MCF 10A (cell line): ENCODE data around the gene NTMT2. TPM values are rescaled to one million over a fixed set of nuclear protein-coding genes. Genes with fewer than 3 reads are reported as not detected.
A peak's percentile ranks its signal among the peaks of the same experiment; 100 is the strongest.

ENCODE experiments used
- BruUV-seq: library from RNA; stranded (reverse); fragments of 400-500 nt; replicated peaks from 2 replicates; lab custom pipeline; 2021; lab: Mats Ljungman, UMichigan
- CTCF ChIA-PET: fragments of 300-600 bp; sonication (Branson Sonifier 250); formaldehyde crosslinking; extraction: SDS; loops from one replicate; lab custom pipeline; 2021; ENCODE audit warnings: antibody characterized with exemption, inconsistent platforms; lab: Yijun Ruan, JAX
- POLR2A ChIA-PET: fragments of 300-600, 350-650 bp; sonication (Branson Sonifier 250); formaldehyde crosslinking; extraction: SDS; loops from one replicate; lab custom pipeline; 2020; ENCODE audit warnings: antibody characterized with exemption, inconsistent platforms; lab: Yijun Ruan, JAX
- DNase-seq: peaks from one replicate; pipeline ENCODE4 v3.0.0-alpha.2; 2018; ENCODE audit not compliant: unreplicated experiment
- H3K27ac Mint-ChIP-seq: one replicate; pipeline ENCODE4 v1.8.0; 2022; ENCODE audit warnings: mild to moderate bottlenecking, low read depth, mixed read lengths; ENCODE audit not compliant: unreplicated experiment
- H3K27me3 Mint-ChIP-seq: one replicate; pipeline ENCODE4 v1.8.0; 2022; ENCODE audit warnings: mixed read lengths; ENCODE audit not compliant: insufficient read depth, unreplicated experiment
- H3K36me3 Mint-ChIP-seq: one replicate; pipeline ENCODE4 v1.8.0; 2022; ENCODE audit warnings: mild to moderate bottlenecking, moderate library complexity, mixed read lengths; ENCODE audit not compliant: insufficient read depth, unreplicated experiment
- H3K4me1 Mint-ChIP-seq: one replicate; pipeline ENCODE4 v1.8.0; 2022; ENCODE audit warnings: mixed read lengths; ENCODE audit not compliant: insufficient read depth, unreplicated experiment
- H3K4me3 Mint-ChIP-seq: one replicate; pipeline ENCODE4 v1.8.0; 2022; ENCODE audit warnings: mild to moderate bottlenecking, moderate library complexity, mixed read lengths; ENCODE audit not compliant: unreplicated experiment
- H3K9me3 Mint-ChIP-seq: one replicate; pipeline ENCODE4 v1.8.0; 2022; ENCODE audit warnings: mixed read lengths; ENCODE audit not compliant: unreplicated experiment
- CTCF ChIP-seq: fragments of 200-600 bp; IDR thresholded peaks from one replicate; pipeline ENCODE4 v1.8.0; 2022; ENCODE audit warnings: antibody characterized with exemption, mild to moderate bottlenecking; ENCODE audit not compliant: unreplicated experiment
- intact Hi-C: fragments of 100-400 bp; cut with micrococcal nuclease; formaldehyde crosslinking; loops from 2 replicates; pipeline ENCODE4 v1.14.1; 2022
- total RNA-seq: library from RNA; stranded (reverse); gene quantifications from 2 replicates; pipeline ENCODE4 v1.2.3, GENCODE V29; 2022

The NTMT2 gene
- total RNA-seq, 1 experiment from 2014 or later, result not detected

- ChIA-PET POLR2A (no interaction called here), CTCF (no interaction called here)
- peak; percentile 13 for DNase-seq
- no peak overlapping the region for H3K27ac Mint-ChIP-seq
- no TSS peak for BruUV-seq
- no peaks in the 10 kb centered on the region for H3K4me1 Mint-ChIP-seq
- intact Hi-C loops, result no loop called here
- H3K4me3 Mint-ChIP-seq, result no peak overlapping the region
- no peaks in the 10 kb centered on the region for H3K36me3 Mint-ChIP-seq
- no peaks in the 10 kb centered on the region for H3K27me3 Mint-ChIP-seq
- peaks cover 7% of the 10 kb centered on the region for H3K9me3 Mint-ChIP-seq
- TF ChIP-seq CTCF, result no peak
Measured at GRCh38 chr1:170205301-170205700, 59.5 kb downstream of the NTMT2 start.

- no peak for TF ChIP-seq CTCF
- Mint-ChIP-seq H3K4me1 (no peaks in the 10 kb centered on the region), H3K27ac (no peak overlapping the region), H3K27me3 (no peaks in the 10 kb centered on the region), H3K4me3 (no peak overlapping the region), H3K9me3 (peaks cover 7% of the 10 kb centered on the region), H3K36me3 (no peaks in the 10 kb centered on the region)
- DNase-seq, result no peak
- CTCF ChIA-PET, result interaction anchor here (0.8 kb wide), 1 partner anchor 35 kb away, joined by 4 read pairs; no protein-coding TSS in a partner anchor
- no TSS peak for BruUV-seq
- POLR2A ChIA-PET, result interaction anchor here (0.5 kb wide), 1 partner anchor 54 kb away, joined by 3 read pairs; no protein-coding TSS in a partner anchor
- intact Hi-C loops, result no loop called here
Measured at GRCh38 chr1:170209125-170209524, 63.4 kb downstream of the NTMT2 start.

- Mint-ChIP-seq H3K4me1 (no peaks in the 10 kb centered on the region), H3K27me3 (no peaks in the 10 kb centered on the region), H3K4me3 (no peak overlapping the region), H3K27ac (no peak overlapping the region), H3K36me3 (no peaks in the 10 kb centered on the region), H3K9me3 (peaks cover 7% of the 10 kb centered on the region)
- no peak for TF ChIP-seq CTCF
- ChIA-PET CTCF (interaction anchor here (0.7 kb wide), 1 partner anchor 81 kb away, joined by 3 read pairs; no protein-coding TSS in a partner anchor), POLR2A (no interaction called here)
- BruUV-seq, result no TSS peak
- DNase-seq, result no peak
- intact Hi-C loops, result no loop called here
Measured at GRCh38 chr1:170210142-170210541, 64.4 kb downstream of the NTMT2 start.

- no peaks in the 10 kb centered on the region for H3K9me3 Mint-ChIP-seq
- no peaks in the 10 kb centered on the region for H3K36me3 Mint-ChIP-seq
- ChIA-PET POLR2A (no interaction called here), CTCF (no interaction called here)
- no peaks in the 10 kb centered on the region for H3K27me3 Mint-ChIP-seq
- no peak for TF ChIP-seq CTCF
- no peak overlapping the region for H3K4me3 Mint-ChIP-seq
- no peak for DNase-seq
- intact Hi-C loops, result no loop called here
- H3K4me1 Mint-ChIP-seq, result no peaks in the 10 kb centered on the region
- no TSS peak for BruUV-seq
- no peak overlapping the region for H3K27ac Mint-ChIP-seq
Measured at GRCh38 chr1:170213596-170213995, 67.8 kb downstream of the NTMT2 start.
